ENCODE data around the gene SLC16A2.

DNA sequence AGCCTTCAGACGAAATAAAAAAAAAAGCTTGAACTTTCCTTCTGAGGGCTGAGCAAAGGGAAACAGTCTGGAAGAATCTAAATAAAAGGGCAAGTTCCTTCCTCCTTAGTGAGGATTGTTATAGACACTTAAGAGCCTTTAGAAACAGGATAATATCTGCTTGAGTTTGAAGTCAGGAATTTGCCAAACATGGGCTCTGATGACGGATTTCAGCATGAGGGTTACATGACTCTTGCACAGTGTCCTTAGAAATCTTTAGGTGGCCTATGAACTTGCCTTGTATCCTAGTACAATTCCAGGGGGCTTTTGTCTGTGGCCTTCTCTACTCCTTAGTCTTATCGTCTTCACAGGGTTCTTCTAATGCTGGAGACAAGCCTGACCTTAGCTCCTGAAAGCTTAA lies 99.0 kb downstream of the SLC16A2 start:
- TF ChIP-seq, protein P1, sequence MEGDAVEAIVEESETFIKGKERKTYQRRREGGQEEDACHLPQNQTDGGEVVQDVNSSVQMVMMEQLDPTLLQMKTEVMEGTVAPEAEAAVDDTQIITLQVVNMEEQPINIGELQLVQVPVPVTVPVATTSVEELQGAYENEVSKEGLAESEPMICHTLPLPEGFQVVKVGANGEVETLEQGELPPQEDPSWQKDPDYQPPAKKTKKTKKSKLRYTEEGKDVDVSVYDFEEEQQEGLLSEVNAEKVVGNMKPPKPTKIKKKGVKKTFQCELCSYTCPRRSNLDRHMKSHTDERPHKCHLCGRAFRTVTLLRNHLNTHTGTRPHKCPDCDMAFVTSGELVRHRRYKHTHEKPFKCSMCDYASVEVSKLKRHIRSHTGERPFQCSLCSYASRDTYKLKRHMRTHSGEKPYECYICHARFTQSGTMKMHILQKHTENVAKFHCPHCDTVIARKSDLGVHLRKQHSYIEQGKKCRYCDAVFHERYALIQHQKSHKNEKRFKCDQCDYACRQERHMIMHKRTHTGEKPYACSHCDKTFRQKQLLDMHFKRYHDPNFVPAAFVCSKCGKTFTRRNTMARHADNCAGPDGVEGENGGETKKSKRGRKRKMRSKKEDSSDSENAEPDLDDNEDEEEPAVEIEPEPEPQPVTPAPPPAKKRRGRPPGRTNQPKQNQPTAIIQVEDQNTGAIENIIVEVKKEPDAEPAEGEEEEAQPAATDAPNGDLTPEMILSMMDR (IDR thresholded peaks at IDR 0.05): no peak
- TF ChIP-seq POLR2A (IDR thresholded peaks at IDR 0.05): no peak

Measured in lower leg skin (tissue), 3 donors.